RWPE1 (cell line): ENCODE measurements around the gene DGKD.

Experiments
- CTCF ChIA-PET: fragments of 350-600 bp; sonication (Branson Sonifier 250); formaldehyde crosslinking; extraction: SDS; loops from one replicate; lab custom pipeline; 2021; lab: Yijun Ruan, JAX
- POLR2A ChIA-PET: fragments of 400-600 bp; formaldehyde crosslinking; extraction: SDS; loops from one replicate; lab custom pipeline; 2020; ENCODE audit warnings: antibody characterized with exemption; ENCODE audit not compliant: low non-redundant PET; lab: Yijun Ruan, JAX
- DNase-seq: peaks from one replicate; pipeline ENCODE4 v3.0.0; 2012; ENCODE audit warnings: low spot score
- H3K27ac ChIP-seq: fragments of 450-650 bp; 2 replicates; pipeline ENCODE4 v1.5.1; 2017
- TF ChIP-seq, protein P1 (sequence below): fragments of 450-650 bp; conservative IDR thresholded peaks from 2 replicates; pipeline ENCODE4 v1.5.1; 2017; ENCODE audit warnings: low read depth, mild to moderate bottlenecking

Gene DGKD

DNA sequence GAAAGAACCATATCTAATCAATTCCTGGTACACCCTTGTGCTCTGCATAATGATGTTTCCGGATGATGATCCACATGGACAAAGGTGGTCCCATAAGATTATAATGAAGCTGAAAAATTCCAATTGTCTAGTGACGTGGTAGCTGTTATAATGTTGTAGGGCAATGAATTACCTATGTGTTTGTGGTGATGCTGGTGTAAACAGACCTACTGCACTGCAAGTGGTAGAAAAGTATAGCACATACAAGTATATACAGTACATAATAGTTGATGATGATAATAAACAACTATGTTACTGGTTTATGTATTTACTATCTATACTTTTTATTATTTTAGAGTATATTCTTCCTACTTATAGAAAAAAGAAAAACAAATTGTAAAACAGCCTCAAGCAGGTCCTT lies 8.4 kb downstream of the DGKD start:
- CTCF ChIA-PET: no interaction called here
- TF ChIP-seq, protein P1, sequence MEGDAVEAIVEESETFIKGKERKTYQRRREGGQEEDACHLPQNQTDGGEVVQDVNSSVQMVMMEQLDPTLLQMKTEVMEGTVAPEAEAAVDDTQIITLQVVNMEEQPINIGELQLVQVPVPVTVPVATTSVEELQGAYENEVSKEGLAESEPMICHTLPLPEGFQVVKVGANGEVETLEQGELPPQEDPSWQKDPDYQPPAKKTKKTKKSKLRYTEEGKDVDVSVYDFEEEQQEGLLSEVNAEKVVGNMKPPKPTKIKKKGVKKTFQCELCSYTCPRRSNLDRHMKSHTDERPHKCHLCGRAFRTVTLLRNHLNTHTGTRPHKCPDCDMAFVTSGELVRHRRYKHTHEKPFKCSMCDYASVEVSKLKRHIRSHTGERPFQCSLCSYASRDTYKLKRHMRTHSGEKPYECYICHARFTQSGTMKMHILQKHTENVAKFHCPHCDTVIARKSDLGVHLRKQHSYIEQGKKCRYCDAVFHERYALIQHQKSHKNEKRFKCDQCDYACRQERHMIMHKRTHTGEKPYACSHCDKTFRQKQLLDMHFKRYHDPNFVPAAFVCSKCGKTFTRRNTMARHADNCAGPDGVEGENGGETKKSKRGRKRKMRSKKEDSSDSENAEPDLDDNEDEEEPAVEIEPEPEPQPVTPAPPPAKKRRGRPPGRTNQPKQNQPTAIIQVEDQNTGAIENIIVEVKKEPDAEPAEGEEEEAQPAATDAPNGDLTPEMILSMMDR: no peak
- POLR2A ChIA-PET: no interaction called here
- DNase-seq: no peak
- H3K27ac ChIP-seq: no peak overlapping the region

DNA sequence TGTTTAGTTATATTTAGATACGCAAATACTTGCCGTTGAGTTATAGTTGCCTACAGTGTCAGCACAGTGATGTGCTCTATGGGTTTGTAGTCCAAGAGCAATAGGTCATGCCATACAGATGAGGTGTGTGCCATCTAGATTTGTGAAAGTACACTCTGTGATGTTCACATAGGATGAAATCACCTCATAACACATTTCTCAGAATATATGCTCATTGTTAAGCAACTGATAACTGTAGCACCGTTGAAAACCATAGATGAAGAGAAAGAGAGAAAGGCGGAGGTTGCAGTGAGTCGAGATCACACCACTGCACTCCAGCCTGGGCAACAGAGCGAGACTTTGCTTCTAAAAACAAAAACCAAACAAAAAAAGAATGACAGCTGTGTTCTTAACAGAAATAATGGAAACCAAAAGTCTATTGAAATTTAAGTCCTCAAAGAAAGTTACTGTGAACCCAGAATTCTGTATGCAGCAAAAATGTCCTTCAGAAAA lies 9.5 kb downstream of the DGKD start:
- ChIA-PET CTCF (interaction anchor here (0.6 kb wide), 1 partner anchor 12 kb away, joined by 3 read pairs; no protein-coding TSS in a partner anchor), POLR2A (no interaction called here)
- no peak overlapping the region for H3K27ac ChIP-seq
- no peak for DNase-seq
- TF ChIP-seq, protein P1: no peak

DNA sequence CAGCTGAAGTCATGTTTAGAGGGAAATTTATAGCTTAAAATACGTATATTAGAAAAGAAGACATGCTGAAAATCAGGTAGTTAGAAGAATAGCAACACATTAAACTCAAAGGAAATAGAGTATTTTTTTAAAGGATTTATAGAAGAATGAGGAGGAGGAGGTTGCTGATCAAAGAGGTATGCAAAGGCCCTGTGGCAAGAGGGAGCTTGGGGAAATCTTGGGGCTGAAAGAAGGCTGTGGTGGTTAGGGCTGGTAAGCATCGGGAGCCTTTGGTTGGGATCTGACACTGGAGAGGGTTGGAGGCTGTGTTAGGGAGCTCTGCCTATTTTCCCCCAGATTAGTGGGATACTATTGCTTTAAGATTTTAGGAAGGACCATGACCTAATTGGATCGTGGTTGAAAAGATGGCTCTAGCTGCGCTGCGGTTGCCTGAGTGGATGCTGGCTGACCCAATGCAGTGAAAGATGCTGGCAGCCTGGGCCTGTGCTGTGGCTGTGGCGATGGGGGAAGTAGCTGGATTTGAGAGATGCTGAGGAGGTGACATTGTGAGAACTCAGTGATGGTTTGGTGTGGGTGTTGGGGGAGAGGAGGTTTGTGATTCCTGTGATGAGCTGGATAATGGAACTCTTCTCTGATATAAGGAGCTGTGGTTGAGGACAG lies 11.7 kb downstream of the DGKD start:
- H3K27ac ChIP-seq: no peak overlapping the region
- ChIA-PET CTCF (no interaction called here), POLR2A (interaction anchor here (1.4 kb wide), 1 partner anchor 9 kb away, joined by 8 read pairs; no protein-coding TSS in a partner anchor)
- TF ChIP-seq, protein P1: no peak
- DNase-seq: no peak

DNA sequence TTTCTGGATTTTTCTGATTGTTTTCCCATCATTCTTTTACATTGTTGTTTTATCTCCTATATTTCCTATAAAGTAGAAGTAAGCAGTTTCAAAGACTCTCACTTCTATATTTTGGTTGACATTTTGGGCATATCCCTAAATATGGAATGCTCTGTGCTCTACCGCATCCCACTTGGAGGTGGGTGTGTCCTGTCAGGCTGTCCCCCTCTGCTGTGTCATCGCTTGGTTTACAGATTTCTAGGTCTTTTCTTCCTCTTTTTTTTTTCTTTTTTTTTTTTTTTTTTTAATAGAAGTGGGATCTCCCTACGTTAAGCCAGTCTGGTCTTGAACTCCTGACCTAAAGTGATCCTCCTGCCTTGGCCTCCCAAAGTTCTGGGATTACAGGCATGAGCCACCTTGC lies 13.3 kb downstream of the DGKD start:
- POLR2A ChIA-PET: no interaction called here

DNA sequence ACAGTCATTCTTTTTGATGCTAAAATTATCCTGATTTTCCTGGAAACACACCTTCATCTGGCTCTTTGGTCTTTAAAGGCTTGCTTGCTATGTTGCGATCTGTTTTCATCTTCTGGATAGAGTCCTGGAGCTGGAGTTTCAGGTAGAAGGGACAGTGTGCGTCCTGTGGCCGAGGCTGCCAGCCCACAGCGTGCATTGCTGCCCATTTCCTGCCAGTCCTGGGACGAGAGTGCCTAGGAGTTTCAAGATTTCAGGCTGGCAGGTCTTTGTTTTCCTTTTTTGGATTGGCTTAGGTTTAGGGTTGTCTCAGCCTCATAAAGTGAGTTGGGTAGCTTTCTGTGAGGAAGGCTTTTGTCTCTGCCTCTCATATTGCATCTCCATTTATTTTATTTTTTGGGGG lies 14.5 kb downstream of the DGKD start:
- CTCF ChIA-PET: no interaction called here
- DNase-seq: no peak
- POLR2A ChIA-PET: no interaction called here
- TF ChIP-seq, protein P1: no peak
- no peak overlapping the region for H3K27ac ChIP-seq

More for the DNA sequence above, 13.3 kb downstream of the DGKD start:
- TF ChIP-seq, protein P1: no peak
- H3K27ac ChIP-seq: no peak overlapping the region
- no peak for DNase-seq
- CTCF ChIA-PET: interaction anchor here (0.9 kb wide), 1 partner anchor 11 kb away, joined by 3 read pairs; no protein-coding TSS in a partner anchor

DNA sequence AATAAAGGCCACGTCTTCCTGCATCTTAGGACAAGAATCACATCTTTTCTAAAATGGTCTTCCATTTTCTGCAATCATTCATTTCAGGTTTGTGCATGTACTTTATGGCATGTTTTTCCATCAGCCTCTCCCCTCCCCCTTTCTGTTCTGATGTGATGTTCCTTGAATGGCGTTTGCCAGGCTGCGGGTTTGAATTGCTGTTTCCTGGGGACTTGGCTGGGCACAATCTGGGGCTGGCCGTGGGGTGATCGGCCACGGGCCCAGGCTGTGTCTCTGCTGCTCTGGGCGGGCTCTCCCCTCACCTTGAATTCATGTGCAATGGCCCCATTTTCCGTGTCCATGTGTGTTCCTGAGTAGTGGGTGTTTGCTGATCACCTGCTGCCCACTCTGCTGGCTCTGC lies 15.2 kb downstream of the DGKD start:
- ChIA-PET CTCF (interaction anchor here (0.6 to 0.7 kb wide), 3 partner anchors 8 to 15 kb away, joined by 3 to 6 read pairs (median 3); no protein-coding TSS in a partner anchor), POLR2A (no interaction called here)
- no peak for DNase-seq
- TF ChIP-seq, protein P1: no peak
- no peak overlapping the region for H3K27ac ChIP-seq
